HG03095 (cell line): ENCODE data around the gene NTSR1.

Experiments
- ATAC-seq: cut with Tn5 transposase; IDR thresholded peaks from one replicate; pipeline ENCODE4 v1.9.1; 2021; ENCODE audit warnings: moderate library complexity; ENCODE audit not compliant: unreplicated experiment

Gene NTSR1

DNA sequence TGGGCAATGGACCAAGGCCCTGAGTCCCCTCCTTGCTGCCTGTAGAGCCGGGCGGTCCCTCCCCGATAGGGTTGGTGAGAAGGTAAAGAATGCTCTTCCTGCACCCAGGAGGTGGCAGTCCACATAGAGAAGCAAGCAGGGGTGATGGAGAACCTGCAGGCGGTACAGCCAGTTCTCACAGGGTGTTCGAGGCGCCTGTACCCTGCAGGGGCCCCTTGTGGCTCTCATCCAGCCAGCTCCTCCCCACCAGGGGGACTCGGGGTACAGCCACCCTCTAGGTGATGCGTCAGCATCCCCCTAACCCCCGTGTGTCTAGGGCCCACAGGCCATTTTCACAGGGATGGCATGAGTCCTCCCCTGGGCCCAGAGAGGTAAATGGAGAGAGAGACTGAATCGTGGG, 103.1 kb downstream of the NTSR1 start:
- no peak for ATAC-seq
